Ascending aorta (tissue), 2 donors: ENCODE results near the gene ACY1. TPM values are rescaled to one million over a fixed set of nuclear protein-coding genes. Genes with fewer than 3 reads are reported as not detected.
A peak's percentile ranks its signal among the peaks of the same experiment; 100 is the strongest.

Experiments used
- DNase-seq, 2 donors: peaks; one replicate each; pipeline ENCODE4 v3.0.0-alpha.2; 2019; ENCODE audit warnings: low spot score in 2 of 2
- H3K27ac ChIP-seq, 2 donors: fragments of 200-600 bp; sonication (generic); one replicate each; pipeline ENCODE4 v1.5.1; 2016 to 2017; ENCODE audit warnings: mild to moderate bottlenecking in 1 of 2
- H3K27me3 ChIP-seq: fragments of 200-600 bp; sonication (generic); one replicate; pipeline ENCODE4 v1.5.1; 2017
- H3K36me3 ChIP-seq, 2 donors: fragments of 200-600 bp; sonication (generic); one replicate each; pipeline ENCODE4 v1.5.1; 2016
- H3K4me1 ChIP-seq, 2 donors: fragments of 200-600 bp; sonication (generic); one replicate each; pipeline ENCODE4 v1.5.1; 2016 to 2017; ENCODE audit warnings: mild to moderate bottlenecking in 1 of 2
- H3K4me3 ChIP-seq, 2 donors: fragments of 200-600 bp; sonication (generic); one replicate each; pipeline ENCODE4 v1.5.1; 2016 to 2017; ENCODE audit warnings: mild to moderate bottlenecking in 1 of 2
- H3K9me3 ChIP-seq, 2 donors: fragments of 200-600 bp; sonication (generic); one replicate each; pipeline ENCODE4 v1.5.1; 2016
- CTCF ChIP-seq, 3 experiments: fragments of 200-600 bp in 2 of 3; fragments of 450-650 bp in 1 of 3; sonication (generic) in 2 of 3; IDR thresholded peaks; one replicate each; pipeline ENCODE4 v1.5.1; 2016 to 2019; ENCODE audit warnings: antibody characterized with exemption in 3 of 3, mild to moderate bottlenecking in 1 of 3, moderate library complexity in 1 of 3
- intact Hi-C: fragments of 100-400 bp; cut with DNase I; formaldehyde crosslinking; loops from one replicate; pipeline ENCODE4 v1.15.1; 2023
- total RNA-seq: library from RNA; depleted of rRNA; stranded (reverse); fragments of >200 nt; gene quantifications from one replicate; pipeline ENCODE4 v1.1.0, GENCODE V29; 2016

Gene ACY1
- total RNA-seq, 1 donor from 2014 or later, result 94.0 TPM

DNA sequence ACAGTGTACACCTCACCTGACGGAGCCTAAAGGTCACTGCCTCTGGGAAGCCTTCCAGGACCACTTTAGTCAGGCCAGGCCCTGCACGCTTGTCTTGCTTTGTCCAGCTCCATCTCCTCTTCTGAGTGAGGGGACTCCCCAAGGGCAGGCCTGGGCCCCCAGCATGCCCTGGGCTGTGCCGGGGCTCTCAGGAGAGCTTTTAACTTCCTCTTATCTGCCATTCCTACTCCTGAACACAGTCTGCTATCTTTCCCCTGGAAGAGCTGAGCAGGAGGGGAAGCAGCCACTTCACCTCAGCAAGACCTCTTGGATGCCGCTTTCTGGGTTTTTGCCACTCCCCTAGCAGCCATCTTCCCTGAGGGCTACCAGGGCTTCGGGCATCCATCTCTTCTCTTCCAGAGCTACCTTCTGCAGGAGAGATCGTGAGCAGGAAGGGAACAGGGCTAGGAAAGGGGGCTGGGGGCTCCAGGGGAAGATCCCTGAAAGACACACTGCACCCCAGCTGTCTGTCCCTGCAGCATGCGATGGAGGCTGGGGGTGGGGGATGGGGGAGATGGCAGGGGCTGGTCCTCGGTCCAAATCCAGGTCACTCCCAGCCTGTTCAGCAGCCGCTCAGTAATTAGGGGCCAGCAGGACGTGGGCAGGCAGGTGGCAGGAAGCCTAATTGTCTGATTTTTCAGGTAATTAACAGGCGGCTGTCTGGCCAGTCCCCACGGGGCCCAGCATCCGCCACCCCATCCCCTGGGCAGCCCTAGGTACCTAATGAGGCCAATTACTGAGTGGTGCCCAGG is 32.3 kb downstream of the ACY1 start:
- peak overlapping the region in 1 of 2 donors; percentile 96 for H3K27ac ChIP-seq
- H3K4me1 ChIP-seq, result peaks cover 12 to 43% of the 10 kb centered on the region in 2 donors
- intact Hi-C loops, result no loop called here
- H3K36me3 ChIP-seq, result no peaks in the 10 kb centered on the region
- no peak overlapping the region for H3K4me3 ChIP-seq
- DNase-seq, result no peak
- no peaks in the 10 kb centered on the region for H3K9me3 ChIP-seq
- no peaks in the 10 kb centered on the region for H3K27me3 ChIP-seq
- no peak for TF ChIP-seq CTCF (IDR thresholded peaks at IDR 0.05)

DNA sequence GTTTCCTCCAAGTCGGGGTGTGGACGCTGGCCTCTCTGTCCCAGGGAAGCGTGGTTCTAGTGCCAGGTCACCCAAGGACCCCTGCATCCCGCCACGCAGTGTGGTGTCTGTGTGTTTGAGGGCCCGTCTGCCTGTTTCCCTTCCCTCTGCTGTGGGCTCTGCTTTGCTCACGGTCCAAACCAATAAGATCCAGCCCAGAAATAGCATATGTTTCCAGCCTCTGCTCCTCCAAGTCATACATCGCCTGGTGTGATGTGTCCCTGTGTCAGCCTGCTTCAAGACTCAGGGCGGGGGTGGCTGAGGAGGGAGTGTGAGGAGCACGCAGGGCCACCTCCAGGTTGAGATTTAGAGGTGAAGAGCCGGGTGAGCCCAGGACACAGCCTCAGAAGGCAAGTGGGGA is 34.3 kb downstream of the ACY1 start:
- Histone ChIP-seq H3K36me3 (no peaks in the 10 kb centered on the region), H3K27me3 (no peaks in the 10 kb centered on the region), H3K4me3 (no peak overlapping the region), H3K27ac (peak overlapping the region; percentile 91 to 96), H3K9me3 (no peaks in the 10 kb centered on the region), H3K4me1 (peaks cover 28 to 62% of the 10 kb centered on the region in 2 donors)
- no peak for TF ChIP-seq CTCF (IDR thresholded peaks at IDR 0.05)
- intact Hi-C loops, result no loop called here
- DNase-seq, result no peak

- H3K36me3 ChIP-seq, result no peaks in the 10 kb centered on the region
- H3K4me1 ChIP-seq, result peaks cover 34 to 70% of the 10 kb centered on the region in 2 donors
- H3K27ac ChIP-seq, result peak overlapping the region; percentile 91 to 96
- H3K9me3 ChIP-seq, result no peaks in the 10 kb centered on the region
- no peaks in the 10 kb centered on the region for H3K27me3 ChIP-seq
- DNase-seq, result no peak
- no peak for TF ChIP-seq CTCF (IDR thresholded peaks at IDR 0.05)
- no peak overlapping the region for H3K4me3 ChIP-seq
- intact Hi-C loops, result loop anchor here (2.0 kb wide), 1 partner anchor 72 kb away; no protein-coding TSS in a partner anchor
Observed at GRCh38 chr3:52018319-52019000, 35.1 kb downstream of the ACY1 start.

- no peaks in the 10 kb centered on the region for H3K27me3 ChIP-seq
- TF ChIP-seq CTCF (IDR thresholded peaks at IDR 0.05), result no peak
- no peak overlapping the region for H3K4me3 ChIP-seq
- H3K4me1 ChIP-seq, result peaks cover 34 to 81% of the 10 kb centered on the region in 2 donors
- peak overlapping the region; percentile 91 to 96 for H3K27ac ChIP-seq
- H3K9me3 ChIP-seq, result no peaks in the 10 kb centered on the region
- DNase-seq, result peak; percentile 33 to 95
- intact Hi-C loops, result loop anchor here (1.0 to 2.0 kb wide), 2 partner anchors 21 to 71 kb away; no protein-coding TSS in a partner anchor
- no peaks in the 10 kb centered on the region for H3K36me3 ChIP-seq
Observed at GRCh38 chr3:52019352-52020080, 36.2 kb downstream of the ACY1 start.

DNA sequence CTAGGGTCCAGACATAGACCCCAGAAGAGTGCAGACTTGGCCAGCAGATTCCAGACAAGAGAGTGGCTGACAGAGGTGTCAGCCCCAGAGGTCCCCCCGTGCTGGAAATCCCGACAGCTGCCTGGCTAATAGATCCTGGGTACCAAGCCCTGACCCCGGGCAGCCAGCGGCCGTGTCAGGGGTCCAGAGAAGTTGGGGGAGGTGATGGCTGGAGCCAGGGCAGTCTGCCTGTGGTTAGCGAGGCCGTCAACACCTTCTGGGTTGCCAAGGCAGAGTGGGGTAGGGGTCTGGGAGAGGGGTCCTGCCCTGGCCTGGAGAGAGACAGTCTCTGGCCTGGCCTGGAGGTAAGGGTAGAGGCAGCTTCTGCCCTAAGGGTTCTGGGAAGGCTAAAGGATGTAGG is 37.5 kb downstream of the ACY1 start:
- Histone ChIP-seq H3K4me3 (no peak overlapping the region), H3K9me3 (no peaks in the 10 kb centered on the region), H3K27ac (peak overlapping the region; percentile 91 to 96), H3K4me1 (peaks cover 34 to 88% of the 10 kb centered on the region in 2 donors), H3K36me3 (no peaks in the 10 kb centered on the region), H3K27me3 (no peaks in the 10 kb centered on the region)
- no peak for TF ChIP-seq CTCF (IDR thresholded peaks at IDR 0.05)
- intact Hi-C loops, result no loop called here
- DNase-seq, result no peak
